Fibroblast of pulmonary artery (primary cell): ENCODE measurements around the gene MCOLN2.

Experiments used
- DNase-seq: peaks from one replicate; pipeline ENCODE4 v3.0.0-alpha.2; 2010; ENCODE audit warnings: low read depth
- H3K4me3 ChIP-seq: replicated peaks from 2 replicates; pipeline ENCODE4 v1.5.1; 2011; ENCODE audit warnings: low read depth, mild to moderate bottlenecking, control low read depth, low read length, moderate library complexity
- CTCF ChIP-seq: IDR thresholded peaks from 2 replicates; pipeline ENCODE4 v1.5.1; 2011; ENCODE audit warnings: mild to moderate bottlenecking, control low read depth, low read length, inconsistent platforms; ENCODE audit errors: missing control alignments

Gene MCOLN2

GRCh38 chr1:84985365-84985764 lies 11.5 kb downstream of the MCOLN2 start:
- DNase-seq = no peak
- no peak overlapping the region for H3K4me3 ChIP-seq
- TF ChIP-seq CTCF = no peak

GRCh38 chr1:84982395-84982794 lies 14.5 kb downstream of the MCOLN2 start:
- DNase-seq = no peak
- no peak for TF ChIP-seq CTCF
- H3K4me3 ChIP-seq = no peak overlapping the region

DNA sequence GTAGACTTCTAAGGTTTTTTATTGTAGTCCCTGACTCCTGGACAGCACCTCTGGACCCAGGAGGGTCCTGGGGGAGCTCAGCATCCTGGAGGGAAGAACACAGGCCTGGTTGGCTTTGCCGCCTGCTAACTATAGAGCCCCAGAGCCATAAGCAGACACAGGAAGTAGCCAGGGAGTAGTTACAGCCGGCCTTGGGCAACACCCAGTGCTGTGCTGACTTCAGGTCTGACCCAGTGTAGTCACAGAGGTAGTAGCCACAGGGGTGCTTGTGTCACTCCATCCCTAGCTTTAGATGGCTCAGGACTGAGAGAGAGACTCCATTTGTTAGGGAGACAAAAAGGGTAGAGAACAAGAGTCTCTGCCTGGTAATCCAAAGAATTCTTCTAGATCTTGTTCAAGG lies 21.9 kb downstream of the MCOLN2 start:
- no peak overlapping the region for H3K4me3 ChIP-seq
- TF ChIP-seq CTCF = no peak
- DNase-seq = no peak

DNA sequence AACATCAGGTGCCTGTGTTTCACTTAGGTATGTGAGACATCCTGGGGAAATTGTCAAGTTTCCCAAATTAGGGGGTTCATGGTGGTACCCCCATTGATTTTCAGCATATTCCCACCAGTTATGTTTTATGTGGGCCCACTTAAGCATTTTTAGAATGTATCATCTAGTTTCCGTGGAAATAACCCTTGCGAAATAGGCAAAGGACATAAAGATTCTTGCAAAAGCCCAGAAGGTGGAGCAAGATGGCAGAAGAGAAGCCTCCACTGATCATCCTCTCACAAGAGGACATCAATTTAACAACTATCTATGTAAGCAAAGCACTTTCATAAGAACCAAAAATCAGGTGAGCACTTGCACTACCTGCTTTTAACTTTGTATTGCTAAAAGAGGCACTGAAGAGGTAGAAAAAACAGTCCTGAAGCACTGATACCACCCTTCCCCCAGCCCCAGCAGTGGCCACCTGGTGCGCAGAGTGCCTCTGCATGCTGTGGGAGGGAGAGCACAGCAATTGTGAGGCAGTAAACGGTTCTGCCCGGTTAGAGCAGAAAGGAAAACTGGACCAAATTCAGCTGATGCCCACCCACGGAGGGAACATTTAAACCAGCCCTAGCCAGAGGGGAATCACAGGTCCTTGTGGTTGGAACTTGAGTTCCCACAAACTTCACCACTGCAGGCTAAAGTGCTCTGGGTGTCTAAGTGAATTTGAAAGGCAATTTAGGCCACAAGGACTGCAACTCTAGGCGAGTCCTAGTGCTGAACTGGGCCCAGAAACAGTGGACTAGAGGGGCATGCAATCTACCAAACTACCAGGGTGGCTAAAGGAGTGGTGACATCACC lies 23.2 kb downstream of the MCOLN2 start:
- no peak for TF ChIP-seq CTCF
- H3K4me3 ChIP-seq = no peak overlapping the region
- peak; percentile 46 for DNase-seq

- no peak for DNase-seq
- no peak for TF ChIP-seq CTCF
- H3K4me3 ChIP-seq = no peak overlapping the region
These were observed 24.4 kb downstream of the MCOLN2 start for GRCh38 chr1:84972377-84972987.

DNA sequence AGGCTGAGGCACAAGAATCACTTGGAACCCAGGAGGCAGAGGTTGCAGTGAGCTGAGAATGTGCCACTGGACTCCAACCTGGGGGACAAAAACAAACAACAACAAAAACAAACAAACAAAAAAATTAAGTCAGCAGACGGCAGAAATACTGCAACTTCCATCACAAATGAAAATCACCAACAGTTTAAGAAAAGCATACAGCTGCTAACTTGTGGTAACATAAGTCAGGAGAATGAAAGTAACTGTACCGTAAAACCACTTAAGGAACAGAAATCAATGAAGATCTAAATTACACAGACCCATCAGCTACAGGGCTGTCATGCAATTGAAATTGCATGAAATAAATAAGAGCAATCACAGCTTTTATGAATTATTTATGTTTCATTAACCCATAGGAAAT lies 25.0 kb downstream of the MCOLN2 start:
- no peak for TF ChIP-seq CTCF
- no peak overlapping the region for H3K4me3 ChIP-seq
- no peak for DNase-seq
